SIG-M5 (cell line): ENCODE results near the gene PPFIBP1.
"Not testable (repeated sequence)": the region's sequence is repeated elsewhere in the genome, so short reads cannot be mapped to it uniquely, and the experiment has no call there.

Experiments used
- DNase-seq: peaks from one replicate; lab custom pipeline; 2025; lab: John Stamatoyannopoulos, UW

Gene PPFIBP1

GRCh38 chr12:27566626-27567025, 42.6 kb downstream of the PPFIBP1 start:
- no peak for DNase-seq

- DNase-seq, result no peak
Observed at GRCh38 chr12:27571463-27571862, 47.5 kb downstream of the PPFIBP1 start.

GRCh38 chr12:27572486-27573255, 48.7 kb downstream of the PPFIBP1 start:
- no peak for DNase-seq

- DNase-seq, result no peak
Observed at GRCh38 chr12:27573972-27574371, 50.0 kb downstream of the PPFIBP1 start.

GRCh38 chr12:27575090-27575761, 51.2 kb downstream of the PPFIBP1 start:
- DNase-seq, result no peak

- DNase-seq, result no peak
Observed at GRCh38 chr12:27575762-27576118, 51.7 kb downstream of the PPFIBP1 start.

GRCh38 chr12:27576667-27577347, 52.8 kb downstream of the PPFIBP1 start:
- no peak for DNase-seq

GRCh38 chr12:27577688-27578087, 53.7 kb downstream of the PPFIBP1 start:
- DNase-seq, result no peak

GRCh38 chr12:27578689-27579372, 54.8 kb downstream of the PPFIBP1 start:
- no peak for DNase-seq

- no peak for DNase-seq
Observed at GRCh38 chr12:27580561-27581330, 56.7 kb downstream of the PPFIBP1 start.

GRCh38 chr12:27581331-27581671, 57.3 kb downstream of the PPFIBP1 start:
- not testable (repeated sequence) for DNase-seq

- not testable (repeated sequence) for DNase-seq
Observed at GRCh38 chr12:27581833-27582232, 57.8 kb downstream of the PPFIBP1 start.

- not testable (repeated sequence) for DNase-seq
Observed at GRCh38 chr12:27582445-27582844, 58.4 kb downstream of the PPFIBP1 start.

- DNase-seq, result no peak
Observed at GRCh38 chr12:27583057-27583797, 59.2 kb downstream of the PPFIBP1 start.

GRCh38 chr12:27583981-27584380, 60.0 kb downstream of the PPFIBP1 start:
- no peak for DNase-seq

GRCh38 chr12:27585739-27586265, 61.8 kb downstream of the PPFIBP1 start:
- no peak for DNase-seq

GRCh38 chr12:27588075-27588730, 64.2 kb downstream of the PPFIBP1 start:
- DNase-seq, result not testable (repeated sequence)

- no peak for DNase-seq
Observed at GRCh38 chr12:27588776-27589175, 64.8 kb downstream of the PPFIBP1 start.

- DNase-seq, result no peak
Observed at GRCh38 chr12:27589419-27589818, 65.4 kb downstream of the PPFIBP1 start.

GRCh38 chr12:27591698-27592097, 67.7 kb downstream of the PPFIBP1 start:
- DNase-seq, result not testable (repeated sequence)
